HepG2 (cell line): ENCODE results near the gene ATAD3A. TPM values are rescaled to one million over a fixed set of nuclear protein-coding genes. Genes with fewer than 3 reads are reported as not detected.

Experiments
- KLF16 ChIP-seq, 2 experiments: sonication (generic) in 1 of 2; formaldehyde crosslinking in 1 of 2; IDR thresholded peaks; 2 replicates each; pipeline versions ENCODE4 v1.6.1 to v1.8.0; 2016 to 2023; ENCODE audit warnings: missing genetic modification reagents in 2 of 2, missing compliant biosample characterization in 1 of 2
- NCOA1 ChIP-seq: sonication (generic); formaldehyde crosslinking; IDR thresholded peaks from 2 replicates; pipeline ENCODE4 v1.9.0; 2021; ENCODE audit warnings: missing genetic modification reagents
- REL ChIP-seq: sonication (generic); formaldehyde crosslinking; conservative IDR thresholded peaks from 2 replicates; pipeline ENCODE4 v1.8.0; 2022; ENCODE audit warnings: mild to moderate bottlenecking, missing genetic modification reagents, moderate library complexity
- RELA ChIP-seq: sonication (generic); formaldehyde crosslinking; IDR thresholded peaks from 2 replicates; pipeline ENCODE4 v1.4.0; 2020; ENCODE audit warnings: missing genetic modification reagents
- TBX3 ChIP-seq: fragments of 450-650 bp; IDR thresholded peaks from 2 replicates; pipeline ENCODE4 v1.6.1; 2017; ENCODE audit warnings: antibody characterized with exemption, mild to moderate bottlenecking, inconsistent platforms, borderline replicate concordance
- ZNF484 ChIP-seq: sonication (generic); formaldehyde crosslinking; IDR thresholded peaks from 2 replicates; pipeline ENCODE4 v1.5.1; 2020; ENCODE audit warnings: mild to moderate bottlenecking, low read depth, missing genetic modification reagents, borderline replicate concordance
- ZNF598 ChIP-seq: sonication (generic); formaldehyde crosslinking; IDR thresholded peaks from 2 replicates; pipeline ENCODE4 v1.5.1; 2020; ENCODE audit warnings: mild to moderate bottlenecking, missing genetic modification reagents, borderline replicate concordance
- ZNF616 ChIP-seq: sonication (generic); formaldehyde crosslinking; IDR thresholded peaks from 2 replicates; pipeline ENCODE4 v1.5.0; 2020; ENCODE audit warnings: low read depth, mild to moderate bottlenecking, missing genetic modification reagents
- ZNF747 ChIP-seq: sonication (generic); formaldehyde crosslinking; IDR thresholded peaks from 2 replicates; pipeline ENCODE4 v1.8.1; 2023; ENCODE audit warnings: missing genetic modification reagents, mild to moderate bottlenecking, borderline replicate concordance
- ZNF749 ChIP-seq: sonication (generic); formaldehyde crosslinking; IDR thresholded peaks from 2 replicates; pipeline ENCODE4 v1.8.0; 2022; ENCODE audit warnings: mild to moderate bottlenecking, missing genetic modification reagents, moderate library complexity, borderline replicate concordance
- polyA plus RNA-seq, 8 experiments: library from polyadenylated mRNA; depleted of rRNA in 3 of 8; stranded (reverse) in 7 of 8; unstranded in 1 of 8; fragments of >200 nt; fragmentation: Illumina TruSeq in 4 of 8; extraction: Trizol in 4 of 8; gene quantifications; 2 replicates each; pipeline versions ENCODE4 v1.2.1 to v1.2.3, GENCODE V29; 2011 to 2016; ENCODE audit warnings: low read depth in 4 of 8, missing spikeins in 1 of 8, mixed read lengths in 1 of 8; ENCODE audit not compliant: insufficient read depth in 1 of 8
- total RNA-seq, 5 experiments: library from RNA; depleted of rRNA; stranded (reverse); fragments of >200 nt; fragmentation: Illumina TruSeq; extraction: Trizol; gene quantifications; 2 replicates each; pipeline ENCODE4 v1.2.3, GENCODE V29; 2016; ENCODE audit warnings: low read depth in 1 of 5
- TF ChIP-seq, protein P1 (sequence below): sonication (generic); formaldehyde crosslinking; IDR thresholded peaks from 2 replicates; pipeline ENCODE4 v1.4.0; 2020; ENCODE audit warnings: missing genetic modification reagents, borderline replicate concordance
- TF ChIP-seq, protein P2 (sequence below): sonication (generic); formaldehyde crosslinking; IDR thresholded peaks from 2 replicates; pipeline ENCODE4 v1.4.0; 2020; ENCODE audit warnings: missing genetic modification reagents, mild to moderate bottlenecking, borderline replicate concordance
- TF ChIP-seq, protein P3 (sequence below): sonication (generic); formaldehyde crosslinking; IDR thresholded peaks from 2 replicates; pipeline ENCODE4 v1.5.1; 2020; ENCODE audit warnings: missing genetic modification reagents, mild to moderate bottlenecking, borderline replicate concordance
- TF ChIP-seq, protein P4 (sequence below): sonication (generic); formaldehyde crosslinking; conservative IDR thresholded peaks from 2 replicates; pipeline ENCODE4 v1.4.0; 2020; ENCODE audit warnings: mild to moderate bottlenecking, missing genetic modification reagents, moderate library complexity

Gene ATAD3A
- total and polyA plus RNA-seq, 2 of the 13 experiments (the other 11 are each of a cell fraction or from before 2014, with no cell fraction given): 10.6 to 49.0 TPM

GRCh38 chr1:1471389-1472052 is 40.4 kb upstream of the ATAD3A start, which contains the start of gene ATAD3B (continued):
- TF ChIP-seq, protein P1, sequence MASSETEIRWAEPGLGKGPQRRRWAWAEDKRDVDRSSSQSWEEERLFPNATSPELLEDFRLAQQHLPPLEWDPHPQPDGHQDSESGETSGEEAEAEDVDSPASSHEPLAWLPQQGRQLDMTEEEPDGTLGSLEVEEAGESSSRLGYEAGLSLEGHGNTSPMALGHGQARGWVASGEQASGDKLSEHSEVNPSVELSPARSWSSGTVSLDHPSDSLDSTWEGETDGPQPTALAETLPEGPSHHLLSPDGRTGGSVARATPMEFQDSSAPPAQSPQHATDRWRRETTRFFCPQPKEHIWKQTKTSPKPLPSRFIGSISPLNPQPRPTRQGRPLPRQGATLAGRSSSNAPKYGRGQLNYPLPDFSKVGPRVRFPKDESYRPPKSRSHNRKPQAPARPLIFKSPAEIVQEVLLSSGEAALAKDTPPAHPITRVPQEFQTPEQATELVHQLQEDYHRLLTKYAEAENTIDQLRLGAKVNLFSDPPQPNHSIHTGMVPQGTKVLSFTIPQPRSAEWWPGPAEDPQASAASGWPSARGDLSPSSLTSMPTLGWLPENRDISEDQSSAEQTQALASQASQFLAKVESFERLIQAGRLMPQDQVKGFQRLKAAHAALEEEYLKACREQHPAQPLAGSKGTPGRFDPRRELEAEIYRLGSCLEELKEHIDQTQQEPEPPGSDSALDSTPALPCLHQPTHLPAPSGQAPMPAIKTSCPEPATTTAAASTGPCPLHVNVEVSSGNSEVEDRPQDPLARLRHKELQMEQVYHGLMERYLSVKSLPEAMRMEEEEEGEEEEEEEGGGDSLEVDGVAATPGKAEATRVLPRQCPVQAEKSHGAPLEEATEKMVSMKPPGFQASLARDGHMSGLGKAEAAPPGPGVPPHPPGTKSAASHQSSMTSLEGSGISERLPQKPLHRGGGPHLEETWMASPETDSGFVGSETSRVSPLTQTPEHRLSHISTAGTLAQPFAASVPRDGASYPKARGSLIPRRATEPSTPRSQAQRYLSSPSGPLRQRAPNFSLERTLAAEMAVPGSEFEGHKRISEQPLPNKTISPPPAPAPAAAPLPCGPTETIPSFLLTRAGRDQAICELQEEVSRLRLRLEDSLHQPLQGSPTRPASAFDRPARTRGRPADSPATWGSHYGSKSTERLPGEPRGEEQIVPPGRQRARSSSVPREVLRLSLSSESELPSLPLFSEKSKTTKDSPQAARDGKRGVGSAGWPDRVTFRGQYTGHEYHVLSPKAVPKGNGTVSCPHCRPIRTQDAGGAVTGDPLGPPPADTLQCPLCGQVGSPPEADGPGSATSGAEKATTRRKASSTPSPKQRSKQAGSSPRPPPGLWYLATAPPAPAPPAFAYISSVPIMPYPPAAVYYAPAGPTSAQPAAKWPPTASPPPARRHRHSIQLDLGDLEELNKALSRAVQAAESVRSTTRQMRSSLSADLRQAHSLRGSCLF (CRISPR knock-in tag): no peak
- TF ChIP-seq, protein P2, sequence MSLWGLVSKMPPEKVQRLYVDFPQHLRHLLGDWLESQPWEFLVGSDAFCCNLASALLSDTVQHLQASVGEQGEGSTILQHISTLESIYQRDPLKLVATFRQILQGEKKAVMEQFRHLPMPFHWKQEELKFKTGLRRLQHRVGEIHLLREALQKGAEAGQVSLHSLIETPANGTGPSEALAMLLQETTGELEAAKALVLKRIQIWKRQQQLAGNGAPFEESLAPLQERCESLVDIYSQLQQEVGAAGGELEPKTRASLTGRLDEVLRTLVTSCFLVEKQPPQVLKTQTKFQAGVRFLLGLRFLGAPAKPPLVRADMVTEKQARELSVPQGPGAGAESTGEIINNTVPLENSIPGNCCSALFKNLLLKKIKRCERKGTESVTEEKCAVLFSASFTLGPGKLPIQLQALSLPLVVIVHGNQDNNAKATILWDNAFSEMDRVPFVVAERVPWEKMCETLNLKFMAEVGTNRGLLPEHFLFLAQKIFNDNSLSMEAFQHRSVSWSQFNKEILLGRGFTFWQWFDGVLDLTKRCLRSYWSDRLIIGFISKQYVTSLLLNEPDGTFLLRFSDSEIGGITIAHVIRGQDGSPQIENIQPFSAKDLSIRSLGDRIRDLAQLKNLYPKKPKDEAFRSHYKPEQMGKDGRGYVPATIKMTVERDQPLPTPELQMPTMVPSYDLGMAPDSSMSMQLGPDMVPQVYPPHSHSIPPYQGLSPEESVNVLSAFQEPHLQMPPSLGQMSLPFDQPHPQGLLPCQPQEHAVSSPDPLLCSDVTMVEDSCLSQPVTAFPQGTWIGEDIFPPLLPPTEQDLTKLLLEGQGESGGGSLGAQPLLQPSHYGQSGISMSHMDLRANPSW (CRISPR knock-in tag): no peak
- no peak for TF ChIP-seq NCOA1 (CRISPR knock-in tag)
- peak in 1 of 2 experiments; percentile 83; a peak in 1 of 4 replicates for TF ChIP-seq KLF16 (CRISPR knock-in tag; IDR thresholded peaks at IDR 0.05)
- TF ChIP-seq, protein P3, sequence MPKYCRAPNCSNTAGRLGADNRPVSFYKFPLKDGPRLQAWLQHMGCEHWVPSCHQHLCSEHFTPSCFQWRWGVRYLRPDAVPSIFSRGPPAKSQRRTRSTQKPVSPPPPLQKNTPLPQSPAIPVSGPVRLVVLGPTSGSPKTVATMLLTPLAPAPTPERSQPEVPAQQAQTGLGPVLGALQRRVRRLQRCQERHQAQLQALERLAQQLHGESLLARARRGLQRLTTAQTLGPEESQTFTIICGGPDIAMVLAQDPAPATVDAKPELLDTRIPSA: no peak
- no peak for TF ChIP-seq ZNF598 (CRISPR knock-in tag)
- TF ChIP-seq ZNF747 (CRISPR knock-in tag): peak; percentile 39; the same call in 1 of the 2 replicates
- no peak for TF ChIP-seq ZNF484 (CRISPR knock-in tag)
- no peak for TF ChIP-seq RELA (CRISPR knock-in tag)
- TF ChIP-seq, protein P4, sequence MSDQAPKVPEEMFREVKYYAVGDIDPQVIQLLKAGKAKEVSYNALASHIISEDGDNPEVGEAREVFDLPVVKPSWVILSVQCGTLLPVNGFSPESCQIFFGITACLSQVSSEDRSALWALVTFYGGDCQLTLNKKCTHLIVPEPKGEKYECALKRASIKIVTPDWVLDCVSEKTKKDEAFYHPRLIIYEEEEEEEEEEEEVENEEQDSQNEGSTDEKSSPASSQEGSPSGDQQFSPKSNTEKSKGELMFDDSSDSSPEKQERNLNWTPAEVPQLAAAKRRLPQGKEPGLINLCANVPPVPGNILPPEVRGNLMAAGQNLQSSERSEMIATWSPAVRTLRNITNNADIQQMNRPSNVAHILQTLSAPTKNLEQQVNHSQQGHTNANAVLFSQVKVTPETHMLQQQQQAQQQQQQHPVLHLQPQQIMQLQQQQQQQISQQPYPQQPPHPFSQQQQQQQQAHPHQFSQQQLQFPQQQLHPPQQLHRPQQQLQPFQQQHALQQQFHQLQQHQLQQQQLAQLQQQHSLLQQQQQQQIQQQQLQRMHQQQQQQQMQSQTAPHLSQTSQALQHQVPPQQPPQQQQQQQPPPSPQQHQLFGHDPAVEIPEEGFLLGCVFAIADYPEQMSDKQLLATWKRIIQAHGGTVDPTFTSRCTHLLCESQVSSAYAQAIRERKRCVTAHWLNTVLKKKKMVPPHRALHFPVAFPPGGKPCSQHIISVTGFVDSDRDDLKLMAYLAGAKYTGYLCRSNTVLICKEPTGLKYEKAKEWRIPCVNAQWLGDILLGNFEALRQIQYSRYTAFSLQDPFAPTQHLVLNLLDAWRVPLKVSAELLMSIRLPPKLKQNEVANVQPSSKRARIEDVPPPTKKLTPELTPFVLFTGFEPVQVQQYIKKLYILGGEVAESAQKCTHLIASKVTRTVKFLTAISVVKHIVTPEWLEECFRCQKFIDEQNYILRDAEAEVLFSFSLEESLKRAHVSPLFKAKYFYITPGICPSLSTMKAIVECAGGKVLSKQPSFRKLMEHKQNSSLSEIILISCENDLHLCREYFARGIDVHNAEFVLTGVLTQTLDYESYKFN (CRISPR knock-in tag): no peak; the same call in 1 of the 2 replicates
- TF ChIP-seq ZNF749 (CRISPR knock-in tag): 0 out of 2 replicates have a peak, but pooled peaks have one; percentile 48
- TF ChIP-seq REL (CRISPR knock-in tag): peak; percentile 67; the same call in 1 of the 2 replicates
- TF ChIP-seq ZNF616 (CRISPR knock-in tag): no peak
- no peak; the same call in 1 of the 2 replicates for TF ChIP-seq TBX3
